Gastroesophageal sphincter (tissue), 4 donors: ENCODE data around the gene SLC7A10. TPM values are rescaled to one million over a fixed set of nuclear protein-coding genes. Genes with fewer than 3 reads are reported as not detected.

Experiments used
- ATAC-seq: fragments of 150-250 bp; one replicate; pipeline ENCODE4 v1.9.1; 2016; ENCODE audit warnings: mild to moderate bottlenecking, moderate library complexity
- H3K27ac ChIP-seq, 4 donors: fragments of 200-600 bp; sonication (generic) in 3 of 4; 1 replicate in 3 of 4; 2 replicates in 1 of 4; pipeline ENCODE4 v1.5.1; 2016 to 2019
- H3K27me3 ChIP-seq: fragments of 200-600 bp; sonication (generic); one replicate; pipeline ENCODE4 v1.5.1; 2019
- H3K36me3 ChIP-seq, 2 donors: fragments of 200-600 bp; sonication (generic); one replicate each; pipeline ENCODE4 v1.5.1; 2019; ENCODE audit warnings: control low read depth in 1 of 2
- H3K4me1 ChIP-seq, 3 donors: fragments of 200-600 bp; sonication (generic); 1 replicate in 2 of 3; 2 replicates in 1 of 3; pipeline ENCODE4 v1.5.1; 2016 to 2019; ENCODE audit warnings: control low read depth in 2 of 3
- H3K4me3 ChIP-seq, 2 donors: fragments of 200-600 bp; sonication (generic); one replicate each; pipeline ENCODE4 v1.5.1; 2019; ENCODE audit warnings: mild to moderate bottlenecking in 1 of 2, moderate library complexity in 1 of 2
- H3K9me3 ChIP-seq, 3 donors: fragments of 200-600 bp; sonication (generic); one replicate each; pipeline ENCODE4 v1.5.1; 2017 to 2019; ENCODE audit warnings: control low read depth in 2 of 3
- CTCF ChIP-seq, 4 experiments: fragments of 200-600 bp in 2 of 4; fragments of 450-650 bp in 2 of 4; sonication (generic) in 1 of 4; IDR thresholded peaks; one replicate each; pipeline ENCODE4 v1.5.1; 2017 to 2019; ENCODE audit warnings: antibody characterized with exemption in 4 of 4, mild to moderate bottlenecking in 2 of 4, moderate library complexity in 2 of 4
- EP300 ChIP-seq: sonication (generic); formaldehyde crosslinking; IDR thresholded peaks from one replicate; pipeline ENCODE4 v1.6.1; 2017; ENCODE audit warnings: antibody characterized with exemption, mild to moderate bottlenecking
- POLR2A ChIP-seq, 2 donors: fragments of 450-650 bp; IDR thresholded peaks; one replicate each; pipeline ENCODE4 v1.6.1; 2017; ENCODE audit warnings: antibody characterized with exemption in 2 of 2, mild to moderate bottlenecking in 2 of 2, moderate library complexity in 1 of 2
- POLR2AphosphoS5 ChIP-seq: sonication (generic); formaldehyde crosslinking; IDR thresholded peaks from one replicate; pipeline ENCODE4 v1.6.1; 2017; ENCODE audit warnings: antibody characterized with exemption
- WGBS, 2 donors: methylation state at CpG; one replicate each; pipeline ENCODE4 v1.1.5; 2018; ENCODE audit warnings: low coverage in 1 of 2; 5-methylcytosine and 5-hydroxymethylcytosine counted together
- total RNA-seq, 4 donors: library from RNA; depleted of rRNA; stranded (reverse); fragments of >200 nt; gene quantifications; one replicate each; pipeline ENCODE4 v1.1.0, GENCODE V29; 2016

SLC7A10 gene
- total RNA-seq, result not detected

GRCh38 chr19:33225458-33225926 is at the start of gene SLC7A10:
SLC7A10 (minus strand) TSS chr19:33225850; CDS start chr19:33225703, 147 bp downstream.
- no peak for ATAC-seq
- TF ChIP-seq EP300 (no peak), POLR2A (IDR thresholded peaks at IDR 0.05) (no peak), CTCF (IDR thresholded peaks at IDR 0.05) (no peak), POLR2AphosphoS5 (no peak)

GRCh38 chr19:33274663-33275558 is 49.3 kb upstream of the SLC7A10 start:
- WGBS, 2 donors, result 100% methylated on average over 2 of the region's 17 CpGs
- TF ChIP-seq POLR2A (IDR thresholded peaks at IDR 0.05) (no peak), CTCF (IDR thresholded peaks at IDR 0.05) (no peak)
- H3K9me3 ChIP-seq, result no peaks in the 10 kb centered on the region
- H3K4me1 ChIP-seq, result peaks cover 0 to 16% (median 0%) of the 10 kb centered on the region in 3 donors
- ATAC-seq, result no peak
- H3K27me3 ChIP-seq, result peaks cover 5% of the 10 kb centered on the region
- H3K36me3 ChIP-seq, result no peaks in the 10 kb centered on the region
- no peak overlapping the region for H3K4me3 ChIP-seq
- H3K27ac ChIP-seq, result no peak overlapping the region

More at GRCh38 chr19:33225458-33225926, at the start of gene SLC7A10:
- H3K36me3 ChIP-seq, result no peaks in the 10 kb centered on the region
- peaks cover 0 to 23% (median 6%) of the 10 kb centered on the region in 3 donors for H3K4me1 ChIP-seq
- H3K9me3 ChIP-seq, result peaks cover 0 to 36% (median 0%) of the 10 kb centered on the region in 3 donors
- H3K4me3 ChIP-seq, result peak within 1 kb of the TSS in 1 of 2 donors; percentile 28
- no peak within 1 kb of the TSS for H3K27ac ChIP-seq
- H3K27me3 ChIP-seq, result peaks cover 99% of the 10 kb centered on the region
- WGBS, 2 donors, result no CpG with 5 or more reads among the region's 62 CpGs

- Histone ChIP-seq H3K36me3 (no peaks in the 10 kb centered on the region), H3K4me1 (peaks cover 0 to 16% (median 0%) of the 10 kb centered on the region in 3 donors), H3K27me3 (peaks cover 10% of the 10 kb centered on the region), H3K4me3 (no peak overlapping the region), H3K27ac (no peak overlapping the region), H3K9me3 (no peaks in the 10 kb centered on the region)
- peak; percentile 56 for ATAC-seq
- 56% methylated on average over 6 of the region's 16 CpGs; no CpG with 5 or more reads in 1 of the 2 donors for WGBS, 2 donors
- TF ChIP-seq POLR2A (IDR thresholded peaks at IDR 0.05) (no peak), CTCF (IDR thresholded peaks at IDR 0.05) (no peak), POLR2AphosphoS5 (no peak), EP300 (no peak)
Observed at GRCh38 chr19:33273881-33274662, 48.4 kb upstream of the SLC7A10 start.

GRCh38 chr19:33273065-33273736 is 47.6 kb upstream of the SLC7A10 start:
- Histone ChIP-seq H3K4me3 (no peak overlapping the region), H3K27me3 (peaks cover 19% of the 10 kb centered on the region), H3K9me3 (no peaks in the 10 kb centered on the region), H3K4me1 (peaks cover 0 to 16% (median 0%) of the 10 kb centered on the region in 3 donors), H3K36me3 (no peaks in the 10 kb centered on the region), H3K27ac (no peak overlapping the region)
- TF ChIP-seq POLR2AphosphoS5 (no peak), POLR2A (IDR thresholded peaks at IDR 0.05) (no peak), CTCF (IDR thresholded peaks at IDR 0.05) (no peak), EP300 (no peak)
- WGBS, 2 donors, result 0 to 81% methylated on average over 1 to 3 of the region's 26 CpGs
- no peak for ATAC-seq
